WTC11 (cell line): ENCODE measurements around the gene EFS. TPM values are rescaled to one million over a fixed set of nuclear protein-coding genes. Genes with fewer than 3 reads are reported as not detected.

Experiments used
- ATAC-seq: fragments of 200-7000 bp; cut with Tn5 transposase; 2 replicates; pipeline ENCODE4 v1.10.0; 2021; ENCODE audit warnings: mild to moderate bottlenecking, moderate library complexity
- CTCF ChIA-PET: fragments of 300-600 bp; sonication (Branson Sonifier 250); formaldehyde crosslinking; loops from one replicate; lab custom pipeline; 2021; ENCODE audit warnings: antibody characterized with exemption; lab: Charles Lee
- POLR2A ChIA-PET: fragments of 350-600 bp; sonication (Branson Sonifier 250); formaldehyde crosslinking; loops from one replicate; lab custom pipeline; 2021; ENCODE audit warnings: antibody characterized with exemption; lab: Charles Lee
- DNase-seq: peaks from one replicate; pipeline ENCODE4 v3.0.0; 2021; ENCODE audit warnings: low spot score
- H3K27ac Mint-ChIP-seq: 2 replicates; pipeline ENCODE4 v1.8.0; 2021; ENCODE audit warnings: mixed read lengths
- H3K27me3 Mint-ChIP-seq: 2 replicates; pipeline ENCODE4 v1.8.0; 2021; ENCODE audit warnings: low read depth, mild to moderate bottlenecking, moderate library complexity, mixed read lengths
- H3K36me3 Mint-ChIP-seq: 2 replicates; pipeline ENCODE4 v1.8.0; 2021; ENCODE audit warnings: mixed read lengths
- H3K4me1 Mint-ChIP-seq: 2 replicates; pipeline ENCODE4 v1.8.0; 2022; ENCODE audit warnings: mixed read lengths
- H3K4me3 Mint-ChIP-seq: 2 replicates; pipeline ENCODE4 v1.8.0; 2021; ENCODE audit warnings: mild to moderate bottlenecking, moderate library complexity, mixed read lengths
- H3K9me3 Mint-ChIP-seq: 2 replicates; pipeline ENCODE4 v1.8.0; 2021; ENCODE audit warnings: mixed read lengths
- ELF4 ChIP-seq: sonication (generic); formaldehyde crosslinking; IDR thresholded peaks from 2 replicates; pipeline ENCODE4 v1.8.1; 2022; ENCODE audit warnings: low read depth, mild to moderate bottlenecking, moderate library complexity, missing genetic modification reagents
- FOXJ3 ChIP-seq: sonication (generic); formaldehyde crosslinking; IDR thresholded peaks from 2 replicates; pipeline ENCODE4 v1.9.0; 2021; ENCODE audit warnings: missing genetic modification reagents, mild to moderate bottlenecking, borderline replicate concordance
- FOXP1 ChIP-seq: sonication (generic); formaldehyde crosslinking; IDR thresholded peaks from 2 replicates; pipeline ENCODE4 v1.8.0; 2022; ENCODE audit warnings: missing genetic modification reagents, mild to moderate bottlenecking, moderate library complexity, borderline replicate concordance
- JUN ChIP-seq: sonication (generic); formaldehyde crosslinking; IDR thresholded peaks from 2 replicates; pipeline ENCODE4 v1.8.0; 2023; ENCODE audit warnings: mild to moderate bottlenecking, missing genetic modification reagents
- MXD4 ChIP-seq: fragments of 250-450 bp; sonication (Bioruptor Pico); IDR thresholded peaks from 2 replicates; pipeline ENCODE4 v1.8.0; 2021; ENCODE audit warnings: mild to moderate bottlenecking, moderate library complexity, borderline replicate concordance
- MYBL2 ChIP-seq: sonication (generic); formaldehyde crosslinking; IDR thresholded peaks from 2 replicates; pipeline ENCODE4 v1.8.1; 2023; ENCODE audit warnings: mild to moderate bottlenecking, moderate library complexity, missing genetic modification reagents
- NFATC4 ChIP-seq: fragments of 250-450 bp; sonication (Bioruptor Pico); IDR thresholded peaks from 2 replicates; pipeline ENCODE4 v1.9.0; 2021; ENCODE audit warnings: mild to moderate bottlenecking
- NR1H2 ChIP-seq: sonication (generic); formaldehyde crosslinking; IDR thresholded peaks from 2 replicates; pipeline ENCODE4 v1.9.0; 2021; ENCODE audit warnings: mild to moderate bottlenecking, moderate library complexity, missing genetic modification reagents
- SMAD4 ChIP-seq: sonication (generic); formaldehyde crosslinking; IDR thresholded peaks from 2 replicates; pipeline ENCODE4 v1.8.0; 2022; ENCODE audit warnings: mild to moderate bottlenecking, missing genetic modification reagents
- SP1 ChIP-seq: sonication (generic); formaldehyde crosslinking; conservative IDR thresholded peaks from 2 replicates; pipeline ENCODE4 v1.8.1; 2022; ENCODE audit warnings: missing genetic modification reagents
- TEAD4 ChIP-seq: sonication (generic); formaldehyde crosslinking; IDR thresholded peaks from 2 replicates; pipeline ENCODE4 v1.8.0; 2022; ENCODE audit warnings: mild to moderate bottlenecking, missing genetic modification reagents
- TP53 ChIP-seq: sonication (generic); formaldehyde crosslinking; IDR thresholded peaks from 2 replicates; pipeline ENCODE4 v1.8.1; 2023; ENCODE audit warnings: mild to moderate bottlenecking, missing genetic modification reagents
- ZNF121 ChIP-seq: sonication (generic); formaldehyde crosslinking; IDR thresholded peaks from 2 replicates; pipeline ENCODE4 v1.8.0; 2023; ENCODE audit warnings: missing genetic modification reagents
- ZNF219 ChIP-seq: sonication (generic); formaldehyde crosslinking; IDR thresholded peaks from 2 replicates; pipeline ENCODE4 v1.8.0; 2023; ENCODE audit warnings: missing genetic modification reagents, mild to moderate bottlenecking, borderline replicate concordance
- ZNF396 ChIP-seq: fragments of 250-450 bp; sonication (Bioruptor Pico); IDR thresholded peaks from 2 replicates; pipeline ENCODE4 v1.8.0; 2021; ENCODE audit warnings: mild to moderate bottlenecking, moderate library complexity, borderline replicate concordance
- ZNF416 ChIP-seq: fragments of 250-450 bp; sonication (Bioruptor Pico); IDR thresholded peaks from 2 replicates; pipeline ENCODE4 v1.9.0; 2021; ENCODE audit warnings: mild to moderate bottlenecking, inconsistent platforms
- total RNA-seq: library from RNA; stranded (reverse); gene quantifications from 3 replicates; pipeline ENCODE4 v1.2.3, GENCODE V29; 2021
- TF ChIP-seq, protein P1 (sequence below): sonication (generic); formaldehyde crosslinking; IDR thresholded peaks from 2 replicates; pipeline ENCODE4 v1.8.1; 2022; ENCODE audit warnings: mild to moderate bottlenecking, moderate library complexity, missing genetic modification reagents
- TF ChIP-seq, protein P2 (sequence below): sonication (generic); formaldehyde crosslinking; IDR thresholded peaks from 2 replicates; pipeline ENCODE4 v1.8.0; 2022; ENCODE audit warnings: mild to moderate bottlenecking, missing genetic modification reagents
- TF ChIP-seq, protein P3 (sequence below): sonication (generic); formaldehyde crosslinking; IDR thresholded peaks from 2 replicates; pipeline ENCODE4 v1.8.1; 2023; ENCODE audit warnings: mild to moderate bottlenecking, missing genetic modification reagents
- TF ChIP-seq, protein P4 (sequence below): fragments of 250-450 bp; sonication (Bioruptor Pico); IDR thresholded peaks from 2 replicates; pipeline ENCODE4 v1.9.0; 2021; ENCODE audit warnings: moderate library complexity, mild to moderate bottlenecking, inconsistent platforms, borderline replicate concordance
- TF ChIP-seq, protein P5 (sequence below): sonication (generic); formaldehyde crosslinking; IDR thresholded peaks from 2 replicates; pipeline ENCODE4 v1.8.1; 2023; ENCODE audit warnings: mild to moderate bottlenecking, missing genetic modification reagents
- TF ChIP-seq, protein P6 (sequence below): sonication (generic); formaldehyde crosslinking; conservative IDR thresholded peaks from 2 replicates; pipeline ENCODE4 v1.8.1; 2022; ENCODE audit warnings: mild to moderate bottlenecking, missing genetic modification reagents
- TF ChIP-seq, protein P7 (sequence below): sonication (generic); formaldehyde crosslinking; IDR thresholded peaks from 2 replicates; pipeline ENCODE4 v1.8.1; 2022; ENCODE audit warnings: mild to moderate bottlenecking, missing genetic modification reagents, moderate library complexity, borderline replicate concordance

The EFS gene
- total RNA-seq, 1 experiment from 2014 or later, result 35.3 TPM

DNA sequence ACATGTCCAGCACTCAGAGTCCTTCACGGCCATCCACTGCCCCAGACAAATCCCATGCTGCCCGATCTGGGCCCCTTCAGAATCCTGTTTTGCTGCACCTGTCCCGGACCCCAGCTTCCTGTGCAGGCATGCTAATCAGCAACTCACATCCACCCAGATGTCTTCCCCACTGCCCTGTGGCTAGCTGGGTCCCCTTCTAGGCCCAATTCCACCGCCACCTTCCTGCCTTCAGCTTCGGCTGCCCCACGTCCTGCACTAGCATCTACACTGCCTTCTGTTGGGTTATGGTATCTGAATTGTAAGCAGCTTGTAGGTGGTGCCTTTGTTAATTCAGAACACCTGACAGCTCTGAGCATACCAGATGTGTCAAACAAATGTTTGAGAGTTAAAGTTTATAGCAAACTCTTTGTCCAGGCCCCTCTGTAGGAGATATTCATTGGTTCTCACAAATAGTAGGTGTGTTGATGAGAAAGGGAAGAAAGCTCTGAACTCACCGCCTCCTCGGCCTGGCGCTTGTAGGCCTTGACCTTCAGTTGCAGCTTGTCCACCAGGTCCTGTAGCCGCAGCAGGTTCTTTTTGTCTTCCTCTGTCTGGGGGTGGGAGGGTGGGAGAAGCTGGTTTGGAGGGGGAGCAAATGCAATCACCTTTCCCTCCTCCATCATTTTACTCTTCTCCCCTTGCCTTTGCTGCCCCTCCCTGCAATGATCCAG lies 17.9 kb upstream of the EFS start (continued):
- TF ChIP-seq NR1H2 (CRISPR knock-in tag), result no peak
- TF ChIP-seq MXD4 (CRISPR knock-in tag), result no peak
- TF ChIP-seq, protein P1, sequence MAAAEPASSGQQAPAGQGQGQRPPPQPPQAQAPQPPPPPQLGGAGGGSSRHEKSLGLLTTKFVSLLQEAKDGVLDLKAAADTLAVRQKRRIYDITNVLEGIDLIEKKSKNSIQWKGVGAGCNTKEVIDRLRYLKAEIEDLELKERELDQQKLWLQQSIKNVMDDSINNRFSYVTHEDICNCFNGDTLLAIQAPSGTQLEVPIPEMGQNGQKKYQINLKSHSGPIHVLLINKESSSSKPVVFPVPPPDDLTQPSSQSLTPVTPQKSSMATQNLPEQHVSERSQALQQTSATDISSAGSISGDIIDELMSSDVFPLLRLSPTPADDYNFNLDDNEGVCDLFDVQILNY (CRISPR knock-in tag), result no peak
- TF ChIP-seq ZNF219 (CRISPR knock-in tag), result no peak
- TF ChIP-seq FOXP1 (CRISPR knock-in tag), result no peak

DNA sequence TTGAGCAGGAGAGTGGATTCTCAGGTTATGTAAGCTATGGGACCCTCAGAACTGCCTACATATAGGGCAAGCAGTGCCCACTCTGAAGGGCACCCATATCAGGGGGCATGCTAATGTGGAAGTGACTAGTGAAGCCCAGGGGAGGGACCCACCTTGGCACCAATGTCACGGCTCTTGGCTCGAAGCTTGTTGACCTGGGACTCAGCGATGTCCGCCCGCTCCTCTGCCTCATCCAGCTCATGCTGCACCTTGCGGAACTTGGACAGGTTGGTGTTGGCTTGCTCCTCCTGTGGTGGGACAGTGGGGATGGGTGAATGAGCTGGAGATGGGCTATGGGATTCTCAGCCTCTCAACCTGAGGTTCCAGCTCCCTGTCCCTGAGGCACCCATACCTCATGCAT lies 17.3 kb upstream of the EFS start:
- ATAC-seq, result no peak
- POLR2A ChIA-PET, result interaction anchor here (0.5 kb wide), 1 partner anchor 91 kb away, joined by 3 read pairs; no protein-coding TSS in a partner anchor
- H3K27me3 Mint-ChIP-seq, result peaks cover 44% of the 10 kb centered on the region

DNA sequence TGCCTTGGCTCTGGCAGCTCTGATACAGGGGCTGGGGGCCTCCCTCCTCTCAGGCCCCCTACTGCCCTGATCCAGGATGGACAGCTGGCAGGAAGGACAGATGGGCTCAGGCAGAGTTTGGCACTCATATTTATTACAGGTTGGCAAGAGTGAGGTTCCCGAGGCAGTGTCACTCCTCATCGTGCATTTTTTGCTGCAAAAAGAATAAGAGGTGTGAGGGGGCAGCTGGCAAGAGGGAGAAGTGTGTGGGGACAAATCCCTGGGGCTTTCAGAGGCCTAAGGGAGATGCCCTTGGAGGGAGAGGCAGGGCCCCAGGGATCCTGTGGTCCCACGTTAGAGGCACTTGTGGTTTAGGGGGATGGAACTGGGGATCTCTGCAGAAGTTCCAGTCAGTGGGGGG lies 16.9 kb upstream of the EFS start:
- no peak for DNase-seq
- no peak for TF ChIP-seq ZNF396 (CRISPR knock-in tag)
- no peak for TF ChIP-seq JUN (CRISPR knock-in tag)
- TF ChIP-seq SMAD4 (CRISPR knock-in tag), result no peak
- TF ChIP-seq, protein P2, sequence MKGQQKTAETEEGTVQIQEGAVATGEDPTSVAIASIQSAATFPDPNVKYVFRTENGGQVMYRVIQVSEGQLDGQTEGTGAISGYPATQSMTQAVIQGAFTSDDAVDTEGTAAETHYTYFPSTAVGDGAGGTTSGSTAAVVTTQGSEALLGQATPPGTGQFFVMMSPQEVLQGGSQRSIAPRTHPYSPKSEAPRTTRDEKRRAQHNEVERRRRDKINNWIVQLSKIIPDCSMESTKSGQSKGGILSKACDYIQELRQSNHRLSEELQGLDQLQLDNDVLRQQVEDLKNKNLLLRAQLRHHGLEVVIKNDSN (CRISPR knock-in tag), result no peak
- TF ChIP-seq, protein P3, sequence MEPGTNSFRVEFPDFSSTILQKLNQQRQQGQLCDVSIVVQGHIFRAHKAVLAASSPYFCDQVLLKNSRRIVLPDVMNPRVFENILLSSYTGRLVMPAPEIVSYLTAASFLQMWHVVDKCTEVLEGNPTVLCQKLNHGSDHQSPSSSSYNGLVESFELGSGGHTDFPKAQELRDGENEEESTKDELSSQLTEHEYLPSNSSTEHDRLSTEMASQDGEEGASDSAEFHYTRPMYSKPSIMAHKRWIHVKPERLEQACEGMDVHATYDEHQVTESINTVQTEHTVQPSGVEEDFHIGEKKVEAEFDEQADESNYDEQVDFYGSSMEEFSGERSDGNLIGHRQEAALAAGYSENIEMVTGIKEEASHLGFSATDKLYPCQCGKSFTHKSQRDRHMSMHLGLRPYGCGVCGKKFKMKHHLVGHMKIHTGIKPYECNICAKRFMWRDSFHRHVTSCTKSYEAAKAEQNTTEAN (CRISPR knock-in tag), result no peak
- no peak for TF ChIP-seq ZNF416 (CRISPR knock-in tag)
- no peak for TF ChIP-seq NR1H2 (CRISPR knock-in tag)
- TF ChIP-seq NFATC4 (CRISPR knock-in tag), result no peak
- TF ChIP-seq TP53 (CRISPR knock-in tag), result no peak
- no peak for TF ChIP-seq FOXJ3 (CRISPR knock-in tag)
- CTCF ChIA-PET, result interaction anchor here (0.8 to 6.4 kb wide), 8 partner anchors 13 to 323 kb away, joined by 3 to 95 read pairs (median 4); partner anchors contain the start of gene EFS
- Mint-ChIP-seq H3K27ac (no peak overlapping the region), H3K4me3 (no peak overlapping the region), H3K27me3 (peaks cover 48% of the 10 kb centered on the region), H3K9me3 (no peaks in the 10 kb centered on the region), H3K36me3 (no peaks in the 10 kb centered on the region), H3K4me1 (peaks cover 4% of the 10 kb centered on the region)
- POLR2A ChIA-PET, result no interaction called here
- ATAC-seq, result no peak

More for the DNA sequence above, 17.3 kb upstream of the EFS start:
- no peak overlapping the region for H3K27ac Mint-ChIP-seq
- H3K4me3 Mint-ChIP-seq, result no peak overlapping the region
- TF ChIP-seq TEAD4 (CRISPR knock-in tag), result no peak
- TF ChIP-seq, protein P4, sequence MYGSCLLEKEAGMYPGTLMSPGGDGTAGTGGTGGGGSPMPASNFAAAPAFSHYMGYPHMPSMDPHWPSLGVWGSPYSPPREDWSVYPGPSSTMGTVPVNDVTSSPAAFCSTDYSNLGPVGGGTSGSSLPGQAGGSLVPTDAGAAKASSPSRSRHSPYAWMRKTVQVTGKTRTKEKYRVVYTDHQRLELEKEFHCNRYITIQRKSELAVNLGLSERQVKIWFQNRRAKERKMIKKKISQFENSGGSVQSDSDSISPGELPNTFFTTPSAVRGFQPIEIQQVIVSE (CRISPR knock-in tag), result no peak
- TF ChIP-seq, protein P5, sequence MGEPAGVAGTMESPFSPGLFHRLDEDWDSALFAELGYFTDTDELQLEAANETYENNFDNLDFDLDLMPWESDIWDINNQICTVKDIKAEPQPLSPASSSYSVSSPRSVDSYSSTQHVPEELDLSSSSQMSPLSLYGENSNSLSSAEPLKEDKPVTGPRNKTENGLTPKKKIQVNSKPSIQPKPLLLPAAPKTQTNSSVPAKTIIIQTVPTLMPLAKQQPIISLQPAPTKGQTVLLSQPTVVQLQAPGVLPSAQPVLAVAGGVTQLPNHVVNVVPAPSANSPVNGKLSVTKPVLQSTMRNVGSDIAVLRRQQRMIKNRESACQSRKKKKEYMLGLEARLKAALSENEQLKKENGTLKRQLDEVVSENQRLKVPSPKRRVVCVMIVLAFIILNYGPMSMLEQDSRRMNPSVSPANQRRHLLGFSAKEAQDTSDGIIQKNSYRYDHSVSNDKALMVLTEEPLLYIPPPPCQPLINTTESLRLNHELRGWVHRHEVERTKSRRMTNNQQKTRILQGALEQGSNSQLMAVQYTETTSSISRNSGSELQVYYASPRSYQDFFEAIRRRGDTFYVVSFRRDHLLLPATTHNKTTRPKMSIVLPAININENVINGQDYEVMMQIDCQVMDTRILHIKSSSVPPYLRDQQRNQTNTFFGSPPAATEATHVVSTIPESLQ (CRISPR knock-in tag), result no peak
- TF ChIP-seq, protein P6, sequence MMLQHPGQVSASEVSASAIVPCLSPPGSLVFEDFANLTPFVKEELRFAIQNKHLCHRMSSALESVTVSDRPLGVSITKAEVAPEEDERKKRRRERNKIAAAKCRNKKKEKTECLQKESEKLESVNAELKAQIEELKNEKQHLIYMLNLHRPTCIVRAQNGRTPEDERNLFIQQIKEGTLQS (CRISPR knock-in tag), result no peak
- TF ChIP-seq SP1 (CRISPR knock-in tag), result no peak
- TF ChIP-seq MYBL2 (CRISPR knock-in tag), result no peak
- TF ChIP-seq, protein P7, sequence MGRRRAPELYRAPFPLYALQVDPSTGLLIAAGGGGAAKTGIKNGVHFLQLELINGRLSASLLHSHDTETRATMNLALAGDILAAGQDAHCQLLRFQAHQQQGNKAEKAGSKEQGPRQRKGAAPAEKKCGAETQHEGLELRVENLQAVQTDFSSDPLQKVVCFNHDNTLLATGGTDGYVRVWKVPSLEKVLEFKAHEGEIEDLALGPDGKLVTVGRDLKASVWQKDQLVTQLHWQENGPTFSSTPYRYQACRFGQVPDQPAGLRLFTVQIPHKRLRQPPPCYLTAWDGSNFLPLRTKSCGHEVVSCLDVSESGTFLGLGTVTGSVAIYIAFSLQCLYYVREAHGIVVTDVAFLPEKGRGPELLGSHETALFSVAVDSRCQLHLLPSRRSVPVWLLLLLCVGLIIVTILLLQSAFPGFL (CRISPR knock-in tag), result no peak
- no peak for TF ChIP-seq ZNF121
- no peak for TF ChIP-seq ELF4
- no peak for DNase-seq
- H3K36me3 Mint-ChIP-seq, result no peaks in the 10 kb centered on the region
- H3K9me3 Mint-ChIP-seq, result no peaks in the 10 kb centered on the region
- CTCF ChIA-PET, result interaction anchor here (0.8 to 6.4 kb wide), 7 partner anchors 14 to 324 kb away, joined by 3 to 95 read pairs (median 4); partner anchors contain the start of gene EFS
- peaks cover 4% of the 10 kb centered on the region for H3K4me1 Mint-ChIP-seq
